ENCODE measurements around the gene DMC1. TPM values are rescaled to one million over a fixed set of nuclear protein-coding genes. Genes with fewer than 3 reads are reported as not detected.

The DMC1 gene
- polyA plus RNA-seq, 1 of the 3 experiments (the other 2 are of a cell fraction): not detected

- TF ChIP-seq CTCF (IDR thresholded peaks at IDR 0.05): no peak
- no peak for TF ChIP-seq MEF2A (IDR thresholded peaks at IDR 0.05; ENCODE audit: borderline replicate concordance, low read depth)
- no peak for TF ChIP-seq SMC3 (IDR thresholded peaks at IDR 0.05; ENCODE audit: low read depth, low read length)
- no peak for TF ChIP-seq RFX5 (IDR thresholded peaks at IDR 0.05; ENCODE audit: low read length)
- no peak for TF ChIP-seq CHD2 (IDR thresholded peaks at IDR 0.05; ENCODE audit: low read length, partially characterized antibody)
Observed at GRCh38 chr22:38540701-38541100, 29.3 kb downstream of the DMC1 start (continued).

- WGBS (ENCODE audit: low lambda C conversion rate): 88% methylated on average over 4 of the region's 4 CpGs
- POLR2A ChIA-PET: no interaction called here
Observed at GRCh38 chr22:38531251-38531938, 38.6 kb downstream of the DMC1 start.

GRCh38 chr22:38524429-38524828 is 45.6 kb downstream of the DMC1 start:
- H3K79me2 ChIP-seq (ENCODE audit: insufficient read depth): no peaks in the 10 kb centered on the region
- 75% methylated on average over 3 of the region's 3 CpGs for WGBS (ENCODE audit: low lambda C conversion rate)
- H3F3A ChIP-seq (replicated peaks; ENCODE audit: insufficient read depth): no peaks in the 10 kb centered on the region
- DNase-seq: no peak
- no peaks in the 10 kb centered on the region for H3K4me1 ChIP-seq (ENCODE audit: control insufficient read depth in 1 of 2, insufficient read depth in 2 of 2, low read depth in 1 of 2, low read length in 1 of 2)
- no peak overlapping the region for H3K9ac ChIP-seq
- ChIA-PET CTCF (no interaction called here), POLR2A (no interaction called here)
- H3K4me2 ChIP-seq: no peak overlapping the region
- no peaks in the 10 kb centered on the region for H3K36me3 ChIP-seq (replicated peaks in 1 of 2; ENCODE audit: control insufficient read depth in 1 of 2, insufficient read depth in 2 of 2, low read length in 1 of 2)
- no peak overlapping the region for H3K4me3 ChIP-seq (ENCODE audit: low read depth in 2 of 2, low read length in 1 of 2)
- H4K20me1 ChIP-seq (ENCODE audit: insufficient read depth): no peaks in the 10 kb centered on the region
- no peak overlapping the region for H3K27ac ChIP-seq (ENCODE audit: low read depth in 2 of 2, low read length in 1 of 2)
- no peaks in the 10 kb centered on the region for H3K9me2 ChIP-seq
- no peaks in the 10 kb centered on the region for H3K27me3 ChIP-seq (ENCODE audit: insufficient read depth)
- H2AFZ ChIP-seq (ENCODE audit: low read depth): no peak overlapping the region
- H3K9me3 ChIP-seq: no peaks in the 10 kb centered on the region
- TF ChIP-seq MXI1 (IDR thresholded peaks at IDR 0.05; ENCODE audit: low read depth, low read length) (no peak), RXRA (IDR thresholded peaks at IDR 0.05; ENCODE audit: borderline replicate concordance, low read depth) (no peak), EP300 (IDR thresholded peaks at IDR 0.05; ENCODE audit: borderline replicate concordance in 1 of 2, low read depth in 1 of 2, low read length in 1 of 2) (no peak), RFX5 (IDR thresholded peaks at IDR 0.05; ENCODE audit: low read length) (no peak), FOXM1 (IDR thresholded peaks at IDR 0.05; ENCODE audit: low read depth) (no peak), TEAD4 (IDR thresholded peaks at IDR 0.05; ENCODE audit: borderline replicate concordance, insufficient read depth) (no peak), RCOR1 (IDR thresholded peaks at IDR 0.05; ENCODE audit: low read length) (no peak), ELF1 (IDR thresholded peaks at IDR 0.05) (no peak), REST (IDR thresholded peaks at IDR 0.05; ENCODE audit: low read depth, low read length) (no peak), USF2 (IDR thresholded peaks at IDR 0.05; ENCODE audit: borderline replicate concordance, low read depth, low read length) (no peak), PBX3 (IDR thresholded peaks at IDR 0.05) (no peak), GABPA (IDR thresholded peaks at IDR 0.05; ENCODE audit: low read depth) (no peak)

More at GRCh38 chr22:38531251-38531938, 38.6 kb downstream of the DMC1 start:
- Histone ChIP-seq H3K9me2 (no peaks in the 10 kb centered on the region), H3K4me3 (ENCODE audit: low read depth in 2 of 2, low read length in 1 of 2) (no peak overlapping the region), H3K4me2 (no peak overlapping the region), H3K36me3 (replicated peaks in 1 of 2; ENCODE audit: control insufficient read depth in 1 of 2, insufficient read depth in 2 of 2, low read length in 1 of 2) (no peaks in the 10 kb centered on the region), H4K20me1 (ENCODE audit: insufficient read depth) (no peaks in the 10 kb centered on the region), H3K27ac (ENCODE audit: low read depth in 2 of 2, low read length in 1 of 2) (no peak overlapping the region), H3K4me1 (ENCODE audit: control insufficient read depth in 1 of 2, insufficient read depth in 2 of 2, low read depth in 1 of 2, low read length in 1 of 2) (no peaks in the 10 kb centered on the region), H2AFZ (ENCODE audit: low read depth) (no peak overlapping the region), H3F3A (replicated peaks; ENCODE audit: insufficient read depth) (no peaks in the 10 kb centered on the region), H3K9ac (no peak overlapping the region), H3K79me2 (ENCODE audit: insufficient read depth) (no peaks in the 10 kb centered on the region), H3K27me3 (ENCODE audit: insufficient read depth) (no peaks in the 10 kb centered on the region), H3K9me3 (no peaks in the 10 kb centered on the region)
- no peak for DNase-seq
- TF ChIP-seq MAX (IDR thresholded peaks at IDR 0.05; ENCODE audit: low read depth) (no peak), EP300 (IDR thresholded peaks at IDR 0.05; ENCODE audit: borderline replicate concordance in 1 of 2, low read depth in 1 of 2, low read length in 1 of 2) (no peak), ELF1 (IDR thresholded peaks at IDR 0.05) (no peak)
- CTCF ChIA-PET: no interaction called here
